Mesodermal cell (in vitro differentiated cells): ENCODE measurements around the gene CD47.

Experiments used
- H3K27ac ChIP-seq: 2 replicates; pipeline ENCODE4 v1.7.0; 2013; ENCODE audit warnings: mild to moderate bottlenecking, low read depth, low read length, moderate library complexity; ENCODE audit not compliant: severe bottlenecking
- H3K36me3 ChIP-seq: 2 replicates; pipeline ENCODE4 v1.7.1; 2013; ENCODE audit warnings: mild to moderate bottlenecking, low read length, moderate library complexity; ENCODE audit not compliant: control insufficient read depth, insufficient read depth
- H3K4me1 ChIP-seq: one replicate; pipeline ENCODE4 v1.7.1; 2013; ENCODE audit warnings: mild to moderate bottlenecking, low read length; ENCODE audit not compliant: insufficient read depth, control insufficient read depth, poor library complexity, severe bottlenecking
- H3K4me3 ChIP-seq: 2 replicates; pipeline ENCODE4 v1.7.0; 2013; ENCODE audit warnings: low read length, control low read depth, mild to moderate bottlenecking; ENCODE audit not compliant: insufficient read depth, poor library complexity, severe bottlenecking; ENCODE audit errors: extremely low read depth
- H3K9me3 ChIP-seq: 2 replicates; pipeline ENCODE4 v1.7.1; 2013; ENCODE audit warnings: mild to moderate bottlenecking, low read length, moderate library complexity; ENCODE audit not compliant: control insufficient read depth
- WGBS, 2 experiments: methylation state at CpG; one replicate each; pipeline ENCODE4 v1.1.5; 2013; ENCODE audit warnings: missing lambda C conversion rate in 2 of 2; ENCODE audit not compliant: insufficient coverage in 2 of 2; 5-methylcytosine and 5-hydroxymethylcytosine counted together

The CD47 gene

GRCh38 chr3:107997671-107998070 lies 93.2 kb downstream of the CD47 start:
- H3K9me3 ChIP-seq: no peaks in the 10 kb centered on the region
- no peak overlapping the region for H3K27ac ChIP-seq
- no peak overlapping the region for H3K4me3 ChIP-seq
- no peaks in the 10 kb centered on the region for H3K36me3 ChIP-seq
- no peaks in the 10 kb centered on the region for H3K4me1 ChIP-seq

- 100% methylated on average over 1 of the region's 4 CpGs; no CpG with 5 or more reads in 1 of the 2 experiments for WGBS, 2 experiments
- H3K9me3 ChIP-seq: no peaks in the 10 kb centered on the region
Measured at GRCh38 chr3:107995823-107996222, 95.0 kb downstream of the CD47 start.

DNA sequence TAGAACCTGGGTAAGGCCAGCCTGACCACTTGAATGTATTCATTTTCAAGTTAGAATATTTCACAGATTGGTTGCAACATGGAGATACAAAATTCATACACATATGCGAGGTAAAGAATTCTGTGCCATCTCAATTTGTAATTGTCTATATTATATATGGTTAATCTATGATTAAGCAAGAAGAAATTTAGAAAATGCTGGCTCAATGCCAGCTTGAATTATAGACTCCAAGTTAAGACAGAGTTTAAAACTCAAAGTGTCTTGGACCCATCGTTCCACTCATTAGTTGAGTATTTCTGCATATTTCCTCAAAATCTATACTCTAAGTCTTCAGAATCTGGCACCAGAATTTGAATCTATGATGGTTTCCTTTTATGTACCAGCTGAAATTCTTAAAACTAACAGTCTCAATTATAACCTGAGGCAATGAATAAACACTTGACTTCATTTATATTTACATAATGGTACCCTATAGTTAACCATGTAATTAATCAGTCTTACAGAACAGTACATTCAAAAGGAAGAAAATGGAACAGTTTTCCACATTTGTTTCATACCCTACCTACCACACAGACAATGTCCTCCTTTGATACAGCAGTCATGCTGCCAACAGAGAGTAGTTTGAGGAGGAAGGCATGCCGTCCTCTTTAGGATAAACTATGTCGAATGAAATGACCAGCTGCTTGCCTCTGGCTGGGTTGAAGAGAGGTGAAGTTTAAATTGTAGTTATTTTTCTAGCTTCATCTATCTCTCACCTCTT lies 95.7 kb downstream of the CD47 start:
- no peaks in the 10 kb centered on the region for H3K36me3 ChIP-seq
- WGBS, 2 experiments: 46 to 80% methylated on average over 1 of the region's 4 CpGs
- no peak overlapping the region for H3K27ac ChIP-seq
- no peak overlapping the region for H3K4me3 ChIP-seq
- H3K9me3 ChIP-seq: no peaks in the 10 kb centered on the region
- H3K4me1 ChIP-seq: no peaks in the 10 kb centered on the region

More at GRCh38 chr3:107995823-107996222, 95.0 kb downstream of the CD47 start:
- Histone ChIP-seq H3K4me3 (no peak overlapping the region), H3K36me3 (no peaks in the 10 kb centered on the region), H3K27ac (no peak overlapping the region), H3K4me1 (no peaks in the 10 kb centered on the region)

DNA sequence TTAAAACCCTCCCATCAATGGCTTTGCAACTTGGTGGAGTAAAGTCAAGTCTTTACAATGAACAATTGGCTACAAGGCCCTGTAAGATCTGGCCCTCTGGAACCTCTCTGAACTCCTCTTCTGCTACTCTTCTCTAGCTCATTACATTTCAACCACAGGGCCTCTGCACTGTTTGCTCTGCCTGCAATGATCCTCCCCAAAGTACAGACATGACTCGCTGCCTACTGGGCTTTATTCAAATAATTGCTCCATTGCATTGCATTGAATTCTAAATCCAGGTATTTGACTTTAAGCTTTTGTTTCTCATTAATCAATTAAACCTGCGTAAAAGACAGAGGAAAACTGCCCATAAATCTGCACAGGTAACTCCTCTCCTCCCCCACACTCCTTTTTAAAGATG lies 96.7 kb downstream of the CD47 start:
- Histone ChIP-seq H3K9me3 (no peaks in the 10 kb centered on the region), H3K4me3 (no peak overlapping the region), H3K36me3 (no peaks in the 10 kb centered on the region), H3K27ac (no peak overlapping the region), H3K4me1 (no peaks in the 10 kb centered on the region)
- 100% methylated on average over 1 of the region's 2 CpGs for WGBS, 2 experiments

DNA sequence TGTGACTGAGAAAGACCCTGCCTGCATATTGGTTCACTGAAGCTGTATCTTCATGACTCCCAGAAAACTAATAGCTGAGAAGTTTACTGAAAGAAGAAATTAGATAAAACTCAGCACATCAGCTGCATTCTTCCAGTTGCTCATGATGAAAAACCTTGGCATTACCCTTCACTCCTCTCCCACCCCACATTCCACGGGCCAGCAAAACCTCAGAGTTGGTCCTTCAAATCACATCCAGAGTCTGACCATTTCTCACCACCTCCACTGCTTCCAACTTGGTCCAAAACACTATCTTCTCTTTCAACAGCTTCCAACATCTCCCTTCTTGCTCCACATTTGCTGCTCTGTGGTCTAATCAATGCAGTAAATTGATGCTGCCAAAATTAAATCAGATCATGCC lies 97.1 kb downstream of the CD47 start:
- Histone ChIP-seq H3K4me3 (no peak overlapping the region), H3K36me3 (no peaks in the 10 kb centered on the region), H3K4me1 (no peaks in the 10 kb centered on the region), H3K27ac (no peak overlapping the region), H3K9me3 (no peaks in the 10 kb centered on the region)
- 80% methylated on average over 1 of the region's 1 CpG; no CpG with 5 or more reads in 1 of the 2 experiments for WGBS, 2 experiments
